ENCODE results near the gene ITPKC. TPM values are rescaled to one million over a fixed set of nuclear protein-coding genes. Genes with fewer than 3 reads are reported as not detected.

The ITPKC gene
- total RNA-seq, 2 experiments from 2014 or later = 5.5 to 6.5 TPM

- peaks cover 4% of the 10 kb centered on the region; the same call in 1 of the 2 replicates for H3K36me3 ChIP-seq (ENCODE audit: insufficient read depth, low read length)
- peak overlapping the region; percentile 95 for H3K27ac ChIP-seq (ENCODE audit: low read depth, low read length, poor library complexity, severe bottlenecking)
- H3K79me2 ChIP-seq (ENCODE audit: insufficient read depth, low read depth, low read length) = peaks cover 6% of the 10 kb centered on the region; the same call in 1 of the 2 replicates
- BruUV-seq (replicated peaks) = no TSS peak
- CTCF ChIA-PET (ENCODE audit: unreplicated experiment) = interaction anchor here (0.5 to 0.6 kb wide), 2 partner anchors 25 to 165 kb away, joined by 3 read pairs; no protein-coding TSS in a partner anchor
- DNase-seq (ENCODE audit: low spot score) = no peak
- H3K9me3 ChIP-seq (ENCODE audit: low read length) = no peaks in the 10 kb centered on the region
- peaks cover 34% of the 10 kb centered on the region for H3K4me1 ChIP-seq (ENCODE audit: insufficient read depth, low read length, poor library complexity, severe bottlenecking)
- no peaks in the 10 kb centered on the region for H3K9me2 ChIP-seq (ENCODE audit: insufficient read depth, low read length)
- POLR2A ChIA-PET = interaction anchor here (0.6 to 3.5 kb wide), 12 partner anchors 8 to 138 kb away, joined by 3 to 31 read pairs (median 4); partner anchors contain the start of genes ACTMAP, EGLN2 and SNRPA
- intact Hi-C loops (cut with micrococcal nuclease; ENCODE audit: unreplicated experiment) = loop anchor here (10.0 kb wide), 1 partner anchor 174 kb away; the partner anchor contains the start of gene LTBP4
- H2AFZ ChIP-seq (ENCODE audit: low read length) = peak overlapping the region; percentile 46; the same call in 1 of the 2 replicates
- H3K4me3 ChIP-seq (ENCODE audit: low read depth, low read length, poor library complexity, severe bottlenecking) = peak overlapping the region; percentile 73
- H3K4me2 ChIP-seq (ENCODE audit: low read length) = peak overlapping the region; percentile 77
- TF ChIP-seq CTCF (conservative IDR thresholded peaks at IDR 0.05; ENCODE audit: low read length) (no peak), EZH2phosphoT487 (IDR thresholded peaks at IDR 0.05; ENCODE audit: borderline replicate concordance, low read depth, low read length) (no peak)
- no peaks in the 10 kb centered on the region for H4K20me1 ChIP-seq (ENCODE audit: insufficient read depth, low read length)
Measured at GRCh38 chr19:40778706-40779284, 61.9 kb downstream of the ITPKC start.

GRCh38 chr19:40780582-40780981 is 63.7 kb downstream of the ITPKC start:
- Histone ChIP-seq H3K27ac (ENCODE audit: low read depth, low read length, poor library complexity, severe bottlenecking) (no peak overlapping the region), H3K9me2 (ENCODE audit: insufficient read depth, low read length) (no peaks in the 10 kb centered on the region), H3K79me2 (ENCODE audit: insufficient read depth, low read depth, low read length) (peaks cover 6% of the 10 kb centered on the region; the same call in 1 of the 2 replicates), H3K36me3 (ENCODE audit: insufficient read depth, low read length) (peaks cover 4% of the 10 kb centered on the region; the same call in 1 of the 2 replicates), H2AFZ (ENCODE audit: low read length) (no peak overlapping the region), H3K4me2 (ENCODE audit: low read length) (no peak overlapping the region), H3K9me3 (ENCODE audit: low read length) (no peaks in the 10 kb centered on the region), H3K4me3 (ENCODE audit: low read depth, low read length, poor library complexity, severe bottlenecking) (no peak overlapping the region), H4K20me1 (ENCODE audit: insufficient read depth, low read length) (no peaks in the 10 kb centered on the region), H3K4me1 (ENCODE audit: insufficient read depth, low read length, poor library complexity, severe bottlenecking) (peaks cover 23% of the 10 kb centered on the region)
- CTCF ChIA-PET (ENCODE audit: unreplicated experiment) = no interaction called here
- no TSS peak for BruUV-seq (replicated peaks)
- no peak for DNase-seq (ENCODE audit: low spot score)
- intact Hi-C loops (cut with micrococcal nuclease; ENCODE audit: unreplicated experiment) = no loop called here
- POLR2A ChIA-PET = interaction anchor here (0.7 kb wide), 1 partner anchor 63 kb away, joined by 3 read pairs; no protein-coding TSS in a partner anchor
- no peak for TF ChIP-seq CTCF (conservative IDR thresholded peaks at IDR 0.05; ENCODE audit: low read length)
- TF ChIP-seq EZH2phosphoT487 (IDR thresholded peaks at IDR 0.05; ENCODE audit: borderline replicate concordance, low read depth, low read length) = no peak

GRCh38 chr19:40781140-40781539 is 64.2 kb downstream of the ITPKC start:
- Histone ChIP-seq H3K9me3 (ENCODE audit: low read length) (no peaks in the 10 kb centered on the region), H3K27ac (ENCODE audit: low read depth, low read length, poor library complexity, severe bottlenecking) (no peak overlapping the region), H3K36me3 (ENCODE audit: insufficient read depth, low read length) (peaks cover 4% of the 10 kb centered on the region; the same call in 1 of the 2 replicates), H2AFZ (ENCODE audit: low read length) (no peak overlapping the region), H3K4me2 (ENCODE audit: low read length) (no peak overlapping the region), H3K4me3 (ENCODE audit: low read depth, low read length, poor library complexity, severe bottlenecking) (no peak overlapping the region), H4K20me1 (ENCODE audit: insufficient read depth, low read length) (no peaks in the 10 kb centered on the region), H3K9me2 (ENCODE audit: insufficient read depth, low read length) (no peaks in the 10 kb centered on the region), H3K79me2 (ENCODE audit: insufficient read depth, low read depth, low read length) (peaks cover 6% of the 10 kb centered on the region; the same call in 1 of the 2 replicates), H3K4me1 (ENCODE audit: insufficient read depth, low read length, poor library complexity, severe bottlenecking) (peaks cover 17% of the 10 kb centered on the region)
- CTCF ChIA-PET (ENCODE audit: unreplicated experiment) = no interaction called here
- TF ChIP-seq CTCF (conservative IDR thresholded peaks at IDR 0.05; ENCODE audit: low read length) (no peak), EZH2phosphoT487 (IDR thresholded peaks at IDR 0.05; ENCODE audit: borderline replicate concordance, low read depth, low read length) (no peak)
- intact Hi-C loops (cut with micrococcal nuclease; ENCODE audit: unreplicated experiment) = no loop called here
- POLR2A ChIA-PET = interaction anchor here (0.6 kb wide), 1 partner anchor 171 kb away, joined by 4 read pairs; no protein-coding TSS in a partner anchor
- DNase-seq (ENCODE audit: low spot score) = no peak
- no TSS peak for BruUV-seq (replicated peaks)
